SK-N-SH (cell line): Measurements from ENCODE around the gene KRT16.
"Not testable (repeated sequence)": the region's sequence is repeated elsewhere in the genome, so short reads cannot be mapped to it uniquely, and the experiment has no call there.

ENCODE experiments used
- TF ChIP-seq, protein P1 (sequence below): fragments of 200-600 bp; sonication (generic); IDR thresholded peaks from 2 replicates; pipeline ENCODE4 v1.6.1; 2017; ENCODE audit warnings: antibody characterized with exemption, mild to moderate bottlenecking, moderate library complexity
- TF ChIP-seq, protein P2 (sequence below): IDR thresholded peaks from 2 replicates; pipeline ENCODE4 v1.6.1; 2012; ENCODE audit warnings: mild to moderate bottlenecking, low read depth, low read length, moderate library complexity

DNA sequence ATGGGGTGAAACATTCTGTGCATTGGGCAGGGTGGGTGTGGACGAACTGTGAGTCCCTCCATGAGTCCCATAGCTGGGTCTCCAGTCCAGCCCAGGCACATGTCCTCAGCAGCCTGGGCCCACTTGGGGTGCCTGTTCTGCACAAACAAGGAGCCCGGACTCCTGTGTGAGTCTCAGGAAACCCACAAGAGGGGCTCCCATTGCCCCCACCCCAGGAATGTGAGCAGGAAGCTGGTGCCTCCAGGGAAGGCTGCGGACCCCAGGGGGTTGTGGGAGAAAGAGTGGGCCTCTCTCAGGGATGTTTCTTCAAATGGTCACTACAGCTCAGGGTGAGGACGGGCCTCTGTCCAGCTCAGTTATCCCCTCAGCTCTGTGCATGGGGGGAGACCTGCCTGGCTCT, 3.9 kb upstream of the KRT16 start:
- TF ChIP-seq, protein P1, sequence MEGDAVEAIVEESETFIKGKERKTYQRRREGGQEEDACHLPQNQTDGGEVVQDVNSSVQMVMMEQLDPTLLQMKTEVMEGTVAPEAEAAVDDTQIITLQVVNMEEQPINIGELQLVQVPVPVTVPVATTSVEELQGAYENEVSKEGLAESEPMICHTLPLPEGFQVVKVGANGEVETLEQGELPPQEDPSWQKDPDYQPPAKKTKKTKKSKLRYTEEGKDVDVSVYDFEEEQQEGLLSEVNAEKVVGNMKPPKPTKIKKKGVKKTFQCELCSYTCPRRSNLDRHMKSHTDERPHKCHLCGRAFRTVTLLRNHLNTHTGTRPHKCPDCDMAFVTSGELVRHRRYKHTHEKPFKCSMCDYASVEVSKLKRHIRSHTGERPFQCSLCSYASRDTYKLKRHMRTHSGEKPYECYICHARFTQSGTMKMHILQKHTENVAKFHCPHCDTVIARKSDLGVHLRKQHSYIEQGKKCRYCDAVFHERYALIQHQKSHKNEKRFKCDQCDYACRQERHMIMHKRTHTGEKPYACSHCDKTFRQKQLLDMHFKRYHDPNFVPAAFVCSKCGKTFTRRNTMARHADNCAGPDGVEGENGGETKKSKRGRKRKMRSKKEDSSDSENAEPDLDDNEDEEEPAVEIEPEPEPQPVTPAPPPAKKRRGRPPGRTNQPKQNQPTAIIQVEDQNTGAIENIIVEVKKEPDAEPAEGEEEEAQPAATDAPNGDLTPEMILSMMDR: not testable (repeated sequence)
- TF ChIP-seq, protein P2, sequence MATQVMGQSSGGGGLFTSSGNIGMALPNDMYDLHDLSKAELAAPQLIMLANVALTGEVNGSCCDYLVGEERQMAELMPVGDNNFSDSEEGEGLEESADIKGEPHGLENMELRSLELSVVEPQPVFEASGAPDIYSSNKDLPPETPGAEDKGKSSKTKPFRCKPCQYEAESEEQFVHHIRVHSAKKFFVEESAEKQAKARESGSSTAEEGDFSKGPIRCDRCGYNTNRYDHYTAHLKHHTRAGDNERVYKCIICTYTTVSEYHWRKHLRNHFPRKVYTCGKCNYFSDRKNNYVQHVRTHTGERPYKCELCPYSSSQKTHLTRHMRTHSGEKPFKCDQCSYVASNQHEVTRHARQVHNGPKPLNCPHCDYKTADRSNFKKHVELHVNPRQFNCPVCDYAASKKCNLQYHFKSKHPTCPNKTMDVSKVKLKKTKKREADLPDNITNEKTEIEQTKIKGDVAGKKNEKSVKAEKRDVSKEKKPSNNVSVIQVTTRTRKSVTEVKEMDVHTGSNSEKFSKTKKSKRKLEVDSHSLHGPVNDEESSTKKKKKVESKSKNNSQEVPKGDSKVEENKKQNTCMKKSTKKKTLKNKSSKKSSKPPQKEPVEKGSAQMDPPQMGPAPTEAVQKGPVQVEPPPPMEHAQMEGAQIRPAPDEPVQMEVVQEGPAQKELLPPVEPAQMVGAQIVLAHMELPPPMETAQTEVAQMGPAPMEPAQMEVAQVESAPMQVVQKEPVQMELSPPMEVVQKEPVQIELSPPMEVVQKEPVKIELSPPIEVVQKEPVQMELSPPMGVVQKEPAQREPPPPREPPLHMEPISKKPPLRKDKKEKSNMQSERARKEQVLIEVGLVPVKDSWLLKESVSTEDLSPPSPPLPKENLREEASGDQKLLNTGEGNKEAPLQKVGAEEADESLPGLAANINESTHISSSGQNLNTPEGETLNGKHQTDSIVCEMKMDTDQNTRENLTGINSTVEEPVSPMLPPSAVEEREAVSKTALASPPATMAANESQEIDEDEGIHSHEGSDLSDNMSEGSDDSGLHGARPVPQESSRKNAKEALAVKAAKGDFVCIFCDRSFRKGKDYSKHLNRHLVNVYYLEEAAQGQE: not testable (repeated sequence)
